Subcutaneous abdominal adipose tissue (tissue), 5 donors: ENCODE results near the gene CHAD.
A peak's percentile ranks its signal among the peaks of the same experiment; 100 is the strongest.
"Not testable (repeated sequence)": the region's sequence is repeated elsewhere in the genome, so short reads cannot be mapped to it uniquely, and the experiment has no call there.

Experiments used
- H3K27ac ChIP-seq: one replicate; pipeline ENCODE4 v1.7.0; 2013; ENCODE audit warnings: low read depth, mild to moderate bottlenecking, inconsistent platforms, low read length, moderate library complexity
- H3K27me3 ChIP-seq, 5 donors: one replicate each; pipeline ENCODE4 v1.7.0; 2013; ENCODE audit warnings: low read length in 5 of 5, inconsistent platforms in 1 of 5; ENCODE audit not compliant: control insufficient read depth in 5 of 5, insufficient read depth in 4 of 5
- H3K36me3 ChIP-seq, 5 donors: one replicate each; pipeline ENCODE4 v1.7.0; 2013; ENCODE audit warnings: low read length in 5 of 5; ENCODE audit not compliant: control insufficient read depth in 5 of 5, insufficient read depth in 5 of 5
- H3K4me1 ChIP-seq, 5 donors: one replicate each; pipeline ENCODE4 v1.7.0; 2013; ENCODE audit warnings: low read length in 5 of 5, mild to moderate bottlenecking in 3 of 5, moderate library complexity in 1 of 5; ENCODE audit not compliant: control insufficient read depth in 5 of 5, insufficient read depth in 5 of 5
- H3K4me3 ChIP-seq, 5 donors: one replicate each; pipeline ENCODE4 v1.7.0; 2013; ENCODE audit warnings: low read length in 5 of 5, low read depth in 1 of 5
- H3K9ac ChIP-seq, 5 donors: one replicate each; pipeline ENCODE4 v1.7.0; 2013; ENCODE audit warnings: low read length in 5 of 5, mild to moderate bottlenecking in 4 of 5, moderate library complexity in 3 of 5
- H3K9me3 ChIP-seq, 5 donors: one replicate each; pipeline ENCODE4 v1.7.0; 2013; ENCODE audit warnings: low read length in 5 of 5; ENCODE audit not compliant: control insufficient read depth in 5 of 5
- donor health status: healthy.
- donor health status: healthy.
- donor health status: healthy.
- donor health status: healthy.
- donor health status: healthy.

CHAD gene

DNA sequence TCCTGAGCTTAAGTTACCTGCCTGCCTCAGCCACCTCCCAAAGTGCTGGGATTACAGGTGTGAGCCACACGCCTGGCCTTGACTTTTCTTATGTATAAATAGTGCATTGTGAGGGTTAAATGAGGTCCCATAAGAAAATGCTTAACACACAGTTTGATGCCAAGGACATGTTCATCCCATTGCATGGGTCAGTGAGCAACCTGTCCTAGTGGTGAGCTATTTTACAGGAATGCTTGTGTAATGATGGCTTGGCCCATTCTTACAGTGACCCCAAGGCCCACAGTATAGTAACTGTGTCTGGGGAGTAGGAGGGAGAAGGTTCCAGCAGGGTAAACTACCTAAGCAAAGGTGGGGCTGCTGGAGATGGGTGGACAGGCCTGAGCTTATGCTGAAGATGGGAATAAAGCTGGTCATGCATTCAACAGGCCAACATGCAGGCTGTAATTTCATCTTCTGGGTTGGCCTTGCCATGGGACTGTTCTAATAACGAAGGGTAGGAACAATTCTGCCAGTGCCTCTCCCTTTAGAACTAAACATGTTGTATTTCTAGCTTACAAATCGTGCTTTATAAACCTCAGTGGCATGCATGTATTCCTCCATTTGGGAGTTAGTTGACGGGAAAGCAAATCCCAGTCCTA, 36.4 kb downstream of the CHAD start:
- no peak overlapping the region for H3K27ac ChIP-seq
- no peaks in the 10 kb centered on the region for H3K9me3 ChIP-seq
- peaks cover 1 to 27% (median 23%) of the 10 kb centered on the region in 5 donors for H3K4me1 ChIP-seq
- no peaks in the 10 kb centered on the region for H3K27me3 ChIP-seq
- H3K9ac ChIP-seq = no peak overlapping the region
- no peak overlapping the region for H3K4me3 ChIP-seq
- peaks cover 0 to 7% (median 2%) of the 10 kb centered on the region in 5 donors for H3K36me3 ChIP-seq

GRCh38 chr17:50430821-50431618, 37.7 kb downstream of the CHAD start:
- no peak overlapping the region for H3K27ac ChIP-seq
- H3K36me3 ChIP-seq = peaks cover 0 to 5% (median 2%) of the 10 kb centered on the region in 5 donors
- peaks cover 9 to 37% (median 32%) of the 10 kb centered on the region in 5 donors for H3K4me1 ChIP-seq
- H3K4me3 ChIP-seq = no peak overlapping the region
- H3K9me3 ChIP-seq = no peaks in the 10 kb centered on the region
- H3K27me3 ChIP-seq = no peaks in the 10 kb centered on the region
- no peak overlapping the region for H3K9ac ChIP-seq

- H3K27me3 ChIP-seq = no peaks in the 10 kb centered on the region
- no peak overlapping the region for H3K27ac ChIP-seq
- H3K4me1 ChIP-seq = peaks cover 11 to 47% (median 43%) of the 10 kb centered on the region in 5 donors
- no peak overlapping the region for H3K4me3 ChIP-seq
- no peaks in the 10 kb centered on the region for H3K9me3 ChIP-seq
- no peak overlapping the region for H3K9ac ChIP-seq
- H3K36me3 ChIP-seq = peaks cover 0 to 5% (median 2%) of the 10 kb centered on the region in 5 donors
These were observed 38.9 kb downstream of the CHAD start for GRCh38 chr17:50429793-50430192.

GRCh38 chr17:50428831-50429424, 39.8 kb downstream of the CHAD start:
- no peaks in the 10 kb centered on the region for H3K9me3 ChIP-seq
- no peaks in the 10 kb centered on the region for H3K27me3 ChIP-seq
- H3K4me3 ChIP-seq = peak overlapping the region in 1 of 5 donors; percentile 10
- no peak overlapping the region for H3K27ac ChIP-seq
- H3K9ac ChIP-seq = no peak overlapping the region
- H3K36me3 ChIP-seq = peaks cover 0 to 5% (median 2%) of the 10 kb centered on the region in 5 donors
- peaks cover 15 to 56% (median 51%) of the 10 kb centered on the region in 5 donors for H3K4me1 ChIP-seq

DNA sequence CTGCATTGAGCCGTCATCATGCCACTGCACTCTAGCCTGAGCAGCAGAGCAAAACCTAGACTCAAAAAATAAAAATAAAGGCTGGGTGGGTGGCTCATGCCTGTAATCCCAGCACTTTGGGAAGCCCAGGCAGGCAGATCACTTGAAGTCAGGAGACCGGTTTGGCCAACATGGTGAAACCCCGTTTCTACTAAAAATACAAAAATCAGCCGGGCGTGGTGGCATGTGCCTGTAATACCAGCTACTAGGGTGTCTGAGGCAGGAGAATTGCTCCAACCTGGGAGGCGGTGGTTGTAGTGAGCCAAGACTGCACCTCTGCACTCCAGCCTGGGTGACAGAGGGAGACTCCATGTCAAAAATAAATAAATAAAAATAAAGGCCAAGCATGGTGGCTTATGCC, 40.6 kb downstream of the CHAD start:
- H3K9ac ChIP-seq = peak overlapping the region in 1 of 5 donors; percentile 16
- not testable (repeated sequence) for H3K27ac ChIP-seq, H3K4me3 ChIP-seq, H3K27me3 ChIP-seq, H3K36me3 ChIP-seq, H3K9me3 ChIP-seq
- peaks cover 18 to 64% (median 58%) of the 10 kb centered on the region in 5 donors for H3K4me1 ChIP-seq

GRCh38 chr17:50426814-50427787, 41.6 kb downstream of the CHAD start:
- peak overlapping the region; percentile 65 to 75 (median 68) for H3K4me3 ChIP-seq
- peak overlapping the region; percentile 89 for H3K27ac ChIP-seq
- H3K4me1 ChIP-seq = peaks cover 18 to 66% (median 61%) of the 10 kb centered on the region in 5 donors
- H3K27me3 ChIP-seq = no peaks in the 10 kb centered on the region
- H3K36me3 ChIP-seq = peaks cover 0 to 2% (median 0%) of the 10 kb centered on the region in 5 donors
- H3K9ac ChIP-seq = peak overlapping the region; percentile 53 to 77 (median 68)
- no peaks in the 10 kb centered on the region for H3K9me3 ChIP-seq

- Histone ChIP-seq H3K9ac (peak overlapping the region; percentile 53 to 77 (median 68)), H3K4me1 (peaks cover 18 to 68% (median 66%) of the 10 kb centered on the region in 5 donors), H3K27ac (peak overlapping the region; percentile 89)
These were observed 42.3 kb downstream of the CHAD start for GRCh38 chr17:50426472-50426782.

GRCh38 chr17:50425682-50426471, 42.8 kb downstream of the CHAD start, which contains the start of gene ACSF2:
TSS of gene ACSF2 (plus strand) at chr17:50426218. CDS start at chr17:50426262, 44 bp downstream.
- Histone ChIP-seq H3K4me1 (peaks cover 18 to 70% (median 68%) of the 10 kb centered on the region in 5 donors), H3K9ac (peak within 1 kb of the TSS; percentile 54 to 78 (median 76)), H3K4me3 (peak within 1 kb of the TSS; percentile 67 to 75 (median 71)), H3K27ac (peak within 1 kb of the TSS; percentile 89), H3K27me3 (no peaks in the 10 kb centered on the region), H3K9me3 (no peaks in the 10 kb centered on the region), H3K36me3 (peaks cover 0 to 2% (median 0%) of the 10 kb centered on the region in 5 donors)

More at GRCh38 chr17:50426472-50426782, 42.3 kb downstream of the CHAD start:
- Histone ChIP-seq H3K27me3 (no peaks in the 10 kb centered on the region), H3K4me3 (peak overlapping the region; percentile 65 to 75 (median 68)), H3K36me3 (peaks cover 0 to 2% (median 0%) of the 10 kb centered on the region in 5 donors), H3K9me3 (no peaks in the 10 kb centered on the region)
